Ishikawa (cell line): Measurements from ENCODE around the gene ERVH48-1.

Source experiments
- CREB1 ChIP-seq: IDR thresholded peaks from 2 replicates; pipeline ENCODE4 v1.6.1; 2012; ENCODE audit warnings: low read depth
- REST ChIP-seq: IDR thresholded peaks from 2 replicates; pipeline ENCODE4 v1.6.1; 2012; ENCODE audit warnings: low read depth, mild to moderate bottlenecking

- no peak for TF ChIP-seq REST
- TF ChIP-seq CREB1, result no peak
Observed at GRCh38 chr21:42931560-42932235, 6.3 kb upstream of the ERVH48-1 start.
